Ishikawa (cell line): ENCODE data around the gene MACROD2.

Experiments
- CEBPB ChIP-seq: IDR thresholded peaks from 2 replicates; pipeline ENCODE4 v1.6.1; 2012
- CREB1 ChIP-seq: IDR thresholded peaks from 2 replicates; pipeline ENCODE4 v1.6.1; 2012; ENCODE audit warnings: low read depth
- EGR1 ChIP-seq: IDR thresholded peaks from 2 replicates; pipeline ENCODE4 v1.6.1; 2012
- EP300 ChIP-seq: IDR thresholded peaks from 2 replicates; pipeline ENCODE4 v1.6.1; 2012; ENCODE audit warnings: borderline replicate concordance
- FOXM1 ChIP-seq: IDR thresholded peaks from 2 replicates; pipeline ENCODE4 v1.6.1; 2012; ENCODE audit warnings: low read depth, borderline replicate concordance
- NFIC ChIP-seq: IDR thresholded peaks from 2 replicates; pipeline ENCODE4 v1.6.1; 2012
- RAD21 ChIP-seq: IDR thresholded peaks from 2 replicates; pipeline ENCODE4 v1.6.1; 2012; ENCODE audit warnings: low read depth
- REST ChIP-seq: IDR thresholded peaks from 2 replicates; pipeline ENCODE4 v1.6.1; 2012; ENCODE audit warnings: low read depth, mild to moderate bottlenecking
- TAF1 ChIP-seq: IDR thresholded peaks from 2 replicates; pipeline ENCODE4 v1.6.1; 2012; ENCODE audit warnings: low read depth, mild to moderate bottlenecking
- TCF12 ChIP-seq: IDR thresholded peaks from 2 replicates; pipeline ENCODE4 v1.6.1; 2012; ENCODE audit warnings: low read depth
- TEAD4 ChIP-seq: IDR thresholded peaks from 2 replicates; pipeline ENCODE4 v1.6.1; 2012
- USF1 ChIP-seq: IDR thresholded peaks from 2 replicates; pipeline ENCODE4 v1.6.1; 2012
- YY1 ChIP-seq: IDR thresholded peaks from 2 replicates; pipeline ENCODE4 v1.6.1; 2012; ENCODE audit warnings: low read depth
- ZBTB7A ChIP-seq: IDR thresholded peaks from 2 replicates; pipeline ENCODE4 v1.6.1; 2012; ENCODE audit warnings: low read depth
- TF ChIP-seq, protein P1 (sequence below): IDR thresholded peaks from 2 replicates; pipeline ENCODE4 v1.6.1; 2012

Gene MACROD2

DNA sequence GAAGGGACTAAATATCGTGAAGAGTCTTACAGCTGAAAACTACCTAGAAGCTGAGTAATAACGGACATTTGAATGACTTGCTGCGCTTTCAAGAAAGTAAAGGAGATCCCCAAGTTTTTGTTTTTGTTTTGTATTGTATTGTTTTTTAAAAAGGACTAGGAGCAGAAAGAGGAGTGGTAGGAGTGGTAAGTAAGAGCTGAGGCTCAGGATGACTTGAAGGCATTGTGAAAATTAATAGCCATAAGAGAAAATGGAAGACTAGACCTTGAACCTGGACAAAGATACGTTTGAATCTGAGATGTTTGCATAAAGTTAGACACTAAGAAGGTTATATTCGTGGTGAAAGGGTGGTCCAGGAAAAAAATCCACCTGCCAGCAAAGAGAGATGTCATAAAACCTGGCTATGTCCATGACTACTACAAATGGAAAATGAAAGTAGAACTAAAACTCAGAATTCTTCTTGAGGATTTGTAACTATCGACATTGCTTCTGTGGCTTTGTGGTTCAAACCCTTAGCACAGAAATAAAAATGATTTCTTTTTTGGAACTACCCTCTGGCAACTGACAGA, 1166.8 kb downstream of the MACROD2 start:
- TF ChIP-seq YY1 (no peak), TAF1 (no peak)

- no peak for TF ChIP-seq YY1
- no peak for TF ChIP-seq TEAD4
- TF ChIP-seq ZBTB7A, result no peak
- no peak for TF ChIP-seq TCF12
- TF ChIP-seq USF1, result no peak
- TF ChIP-seq EGR1, result no peak
- no peak for TF ChIP-seq RAD21
- TF ChIP-seq, protein P1, sequence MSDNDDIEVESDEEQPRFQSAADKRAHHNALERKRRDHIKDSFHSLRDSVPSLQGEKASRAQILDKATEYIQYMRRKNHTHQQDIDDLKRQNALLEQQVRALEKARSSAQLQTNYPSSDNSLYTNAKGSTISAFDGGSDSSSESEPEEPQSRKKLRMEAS, result no peak
- TF ChIP-seq TAF1, result no peak
- no peak for TF ChIP-seq FOXM1
- no peak for TF ChIP-seq EP300
- no peak for TF ChIP-seq REST
- TF ChIP-seq CREB1, result no peak
- no peak for TF ChIP-seq CEBPB
- TF ChIP-seq NFIC, result no peak
Measured at GRCh38 chr20:15163632-15164031, 1168.3 kb downstream of the MACROD2 start.

DNA sequence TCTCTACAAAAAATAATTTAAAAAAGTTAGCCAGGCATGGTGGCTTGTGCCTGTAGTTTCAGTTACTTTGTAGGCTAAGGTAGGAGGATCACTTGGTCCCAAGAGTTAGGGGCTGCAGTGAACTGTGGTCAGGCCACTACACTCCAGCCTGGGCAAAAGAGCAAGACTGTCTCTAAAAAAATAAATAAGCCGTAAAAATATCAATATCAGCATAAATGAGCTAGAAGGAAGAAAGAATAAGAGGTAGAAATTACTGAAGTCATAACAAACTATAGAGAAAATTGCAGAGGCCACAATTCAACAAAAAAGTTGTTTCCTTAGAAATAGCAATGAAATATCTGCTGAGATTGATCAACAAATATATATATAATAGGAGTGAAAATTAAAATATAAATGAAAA, 1169.4 kb downstream of the MACROD2 start:
- no peak for TF ChIP-seq RAD21
- TF ChIP-seq CEBPB, result no peak
- TF ChIP-seq EGR1, result no peak
- TF ChIP-seq TEAD4, result no peak
- TF ChIP-seq YY1, result no peak
- no peak for TF ChIP-seq TCF12
- no peak for TF ChIP-seq NFIC
- no peak for TF ChIP-seq EP300
- TF ChIP-seq, protein P1, result no peak
- TF ChIP-seq USF1, result no peak
- no peak for TF ChIP-seq CREB1
- TF ChIP-seq TAF1, result no peak
- TF ChIP-seq FOXM1, result no peak
- no peak for TF ChIP-seq REST
- no peak for TF ChIP-seq ZBTB7A

DNA sequence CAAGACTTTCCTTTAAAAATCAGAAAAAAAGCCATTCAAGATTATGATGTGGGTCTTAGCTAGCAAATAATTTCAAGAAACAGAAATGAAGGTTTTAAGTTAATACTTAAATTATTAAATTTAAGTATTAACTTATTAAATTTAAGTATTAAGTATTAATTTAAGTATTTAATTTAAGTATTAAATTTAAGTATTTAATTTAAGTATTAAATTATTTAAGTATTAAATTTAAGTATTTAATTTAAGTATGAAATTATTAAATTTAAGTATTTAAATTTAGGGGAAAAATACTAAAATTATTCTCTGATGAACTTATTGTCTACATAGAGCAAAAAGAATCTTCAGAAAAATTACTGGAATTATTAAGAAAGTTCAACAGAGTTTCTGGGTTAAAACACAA, 1171.4 kb downstream of the MACROD2 start:
- TF ChIP-seq NFIC (no peak), ZBTB7A (no peak), FOXM1 (no peak), TCF12 (no peak), REST (no peak), TAF1 (no peak), USF1 (no peak)
